Measurements from ENCODE around the gene LEKR1.

DNA sequence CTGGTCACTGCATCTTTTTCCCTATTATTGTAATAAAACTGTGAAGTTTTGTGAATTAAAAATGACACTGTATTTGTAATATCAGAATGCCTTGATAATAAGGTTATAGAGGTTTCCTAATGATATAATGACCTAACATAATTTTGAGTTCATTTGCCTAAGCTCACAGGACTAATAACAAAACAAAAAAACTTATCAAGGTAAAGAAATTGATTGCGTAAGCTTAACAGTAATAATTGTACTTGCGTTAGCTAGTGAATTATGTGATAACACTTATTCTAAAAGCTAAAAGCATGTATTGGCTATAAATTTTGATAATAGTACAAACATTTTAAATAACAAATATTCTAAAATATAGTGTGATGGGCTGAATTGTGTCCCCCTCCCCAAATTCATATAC lies 112.6 kb downstream of the LEKR1 start:
- TF ChIP-seq, protein P1, sequence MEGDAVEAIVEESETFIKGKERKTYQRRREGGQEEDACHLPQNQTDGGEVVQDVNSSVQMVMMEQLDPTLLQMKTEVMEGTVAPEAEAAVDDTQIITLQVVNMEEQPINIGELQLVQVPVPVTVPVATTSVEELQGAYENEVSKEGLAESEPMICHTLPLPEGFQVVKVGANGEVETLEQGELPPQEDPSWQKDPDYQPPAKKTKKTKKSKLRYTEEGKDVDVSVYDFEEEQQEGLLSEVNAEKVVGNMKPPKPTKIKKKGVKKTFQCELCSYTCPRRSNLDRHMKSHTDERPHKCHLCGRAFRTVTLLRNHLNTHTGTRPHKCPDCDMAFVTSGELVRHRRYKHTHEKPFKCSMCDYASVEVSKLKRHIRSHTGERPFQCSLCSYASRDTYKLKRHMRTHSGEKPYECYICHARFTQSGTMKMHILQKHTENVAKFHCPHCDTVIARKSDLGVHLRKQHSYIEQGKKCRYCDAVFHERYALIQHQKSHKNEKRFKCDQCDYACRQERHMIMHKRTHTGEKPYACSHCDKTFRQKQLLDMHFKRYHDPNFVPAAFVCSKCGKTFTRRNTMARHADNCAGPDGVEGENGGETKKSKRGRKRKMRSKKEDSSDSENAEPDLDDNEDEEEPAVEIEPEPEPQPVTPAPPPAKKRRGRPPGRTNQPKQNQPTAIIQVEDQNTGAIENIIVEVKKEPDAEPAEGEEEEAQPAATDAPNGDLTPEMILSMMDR (conservative IDR thresholded peaks at IDR 0.05; ENCODE audit: low read length), result no peak
- TF ChIP-seq EZH2phosphoT487 (IDR thresholded peaks at IDR 0.05; ENCODE audit: borderline replicate concordance, low read depth, low read length), result no peak

All from OCI-LY7 (cell line).